ENCODE data around the gene AEBP1. TPM values are rescaled to one million over a fixed set of nuclear protein-coding genes. Genes with fewer than 3 reads are reported as not detected.

The AEBP1 gene
- total RNA-seq, 1 experiment from 2014 or later = 49.3 TPM

- no peaks in the 10 kb centered on the region for H3K79me1 ChIP-seq (ENCODE audit: insufficient read depth, low read depth, low read length, poor library complexity, severe bottlenecking)
- H2BK15ac ChIP-seq (ENCODE audit: low read depth, low read length) = no peak overlapping the region
- H3K27me3 ChIP-seq (ENCODE audit: insufficient read depth, low read length) = no peaks in the 10 kb centered on the region
- H3K23me2 ChIP-seq (ENCODE audit: insufficient read length, low read depth, low read length, poor library complexity, severe bottlenecking) = no peaks in the 10 kb centered on the region
- H3K14ac ChIP-seq (ENCODE audit: insufficient read depth, low read length) = no peak overlapping the region
- H3K4me1 Mint-ChIP-seq = peaks cover 5 to 7% of the 10 kb centered on the region in 2 experiments
- H3T11ph ChIP-seq (ENCODE audit: low read length) = no peak overlapping the region
- WGBS (ENCODE audit: extremely low coverage, insufficient read length, low lambda C conversion rate) = no CpG with 5 or more reads among the region's 7 CpGs
- no peak overlapping the region for H2AK5ac ChIP-seq (ENCODE audit: insufficient read length, low read length)
- H3K9ac ChIP-seq (ENCODE audit: extremely low read depth, insufficient read length, low read length) = no peak overlapping the region
- H3K18ac ChIP-seq (ENCODE audit: insufficient read length, low read depth, low read length) = no peak overlapping the region
- H3K79me2 ChIP-seq (ENCODE audit: insufficient read depth, low read length) = no peaks in the 10 kb centered on the region
- no peak for DNase-seq
- H3K4me2 ChIP-seq (ENCODE audit: insufficient read depth, insufficient read length, low read length) = no peak overlapping the region
- H3K36me3 Mint-ChIP-seq (ENCODE audit: insufficient read depth in 1 of 3, low read depth in 3 of 3) = peaks cover 16 to 66% (median 44%) of the 10 kb centered on the region in 3 experiments; a peak in 6 of 7 replicates
- no peak overlapping the region for H3K4me3 Mint-ChIP-seq
- H3K27me3 Mint-ChIP-seq (ENCODE audit: low read depth) = no peaks in the 10 kb centered on the region
- H3K56ac ChIP-seq (ENCODE audit: insufficient read length, low read depth, low read length) = no peak overlapping the region
- H3K9me3 ChIP-seq (ENCODE audit: control insufficient read depth, low read depth, low read length) = no peaks in the 10 kb centered on the region
- H3K27ac ChIP-seq (ENCODE audit: insufficient read length, low read depth, low read length) = no peak overlapping the region
- H4K20me1 ChIP-seq (ENCODE audit: control insufficient read depth, insufficient read depth, insufficient read length) = no peaks in the 10 kb centered on the region
- H4K91ac ChIP-seq (ENCODE audit: insufficient read length, low read depth, low read length) = no peak overlapping the region
- H4K5ac ChIP-seq (ENCODE audit: insufficient read length, low read depth, low read length) = no peak overlapping the region
- no peak overlapping the region for H3K23ac ChIP-seq (ENCODE audit: insufficient read length, low read depth, low read length)
- no peak overlapping the region for H2BK12ac ChIP-seq (ENCODE audit: insufficient read length, low read depth, low read length)
- no peak overlapping the region for H2AFZ ChIP-seq (ENCODE audit: low read length)
- H3K4ac ChIP-seq (ENCODE audit: low read depth, low read length) = no peak overlapping the region
- no peaks in the 10 kb centered on the region; a peak in 2 of 5 replicates for H3K9me3 Mint-ChIP-seq
- TF ChIP-seq, protein P1, sequence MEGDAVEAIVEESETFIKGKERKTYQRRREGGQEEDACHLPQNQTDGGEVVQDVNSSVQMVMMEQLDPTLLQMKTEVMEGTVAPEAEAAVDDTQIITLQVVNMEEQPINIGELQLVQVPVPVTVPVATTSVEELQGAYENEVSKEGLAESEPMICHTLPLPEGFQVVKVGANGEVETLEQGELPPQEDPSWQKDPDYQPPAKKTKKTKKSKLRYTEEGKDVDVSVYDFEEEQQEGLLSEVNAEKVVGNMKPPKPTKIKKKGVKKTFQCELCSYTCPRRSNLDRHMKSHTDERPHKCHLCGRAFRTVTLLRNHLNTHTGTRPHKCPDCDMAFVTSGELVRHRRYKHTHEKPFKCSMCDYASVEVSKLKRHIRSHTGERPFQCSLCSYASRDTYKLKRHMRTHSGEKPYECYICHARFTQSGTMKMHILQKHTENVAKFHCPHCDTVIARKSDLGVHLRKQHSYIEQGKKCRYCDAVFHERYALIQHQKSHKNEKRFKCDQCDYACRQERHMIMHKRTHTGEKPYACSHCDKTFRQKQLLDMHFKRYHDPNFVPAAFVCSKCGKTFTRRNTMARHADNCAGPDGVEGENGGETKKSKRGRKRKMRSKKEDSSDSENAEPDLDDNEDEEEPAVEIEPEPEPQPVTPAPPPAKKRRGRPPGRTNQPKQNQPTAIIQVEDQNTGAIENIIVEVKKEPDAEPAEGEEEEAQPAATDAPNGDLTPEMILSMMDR (conservative IDR thresholded peaks at IDR 0.05) = no peak
- H3K4me1 ChIP-seq (ENCODE audit: insufficient read depth, low read length) = no peaks in the 10 kb centered on the region; the same call in 1 of the 2 replicates
- H2BK20ac ChIP-seq (ENCODE audit: low read depth, low read length, poor library complexity, severe bottlenecking) = no peak overlapping the region
- H2BK120ac ChIP-seq (ENCODE audit: low read depth, low read length, poor library complexity, severe bottlenecking) = no peak overlapping the region
- H4K8ac ChIP-seq (replicated peaks; ENCODE audit: insufficient read length, low read depth, low read length) = no peak overlapping the region
- no peak overlapping the region for H3K27ac Mint-ChIP-seq
- H2BK5ac ChIP-seq (ENCODE audit: insufficient read length, low read length) = no peak overlapping the region
Observed at GRCh38 chr7:44058759-44059218, 45.4 kb upstream of the AEBP1 start.
